Measurements from ENCODE around the gene TIPARP. TPM values are rescaled to one million over a fixed set of nuclear protein-coding genes. Genes with fewer than 3 reads are reported as not detected.

TIPARP gene
- total and polyA plus RNA-seq, 2 donors (not counting 1 experiment from before 2014, with no cell fraction given): 11.2 to 42.5 TPM

GRCh38 chr3:156632601-156633000 is 41.8 kb upstream of the TIPARP start:
- CTCF ChIA-PET: no interaction called here
- 83% methylated on average over 1 of the region's 4 CpGs for WGBS (ENCODE audit: insufficient coverage)
- no peaks in the 10 kb centered on the region for H3K9me3 Mint-ChIP-seq (ENCODE audit: insufficient read depth)

GRCh38 chr3:156633335-156633734 is 41.1 kb upstream of the TIPARP start:
- H3K4me2 ChIP-seq (replicated peaks; ENCODE audit: low read depth, low read length, poor library complexity, severe bottlenecking): no peak overlapping the region
- Mint-ChIP-seq H3K9me3 (ENCODE audit: insufficient read depth) (no peaks in the 10 kb centered on the region), H3K27ac (no peak overlapping the region), H3K27me3 (no peaks in the 10 kb centered on the region), H3K4me1 (no peaks in the 10 kb centered on the region), H3K4me3 (no peak overlapping the region)
- no peak overlapping the region for H3K27ac ChIP-seq (ENCODE audit: low read length in 2 of 2)
- no peak for DNase-seq
- no peak for TF ChIP-seq EZH2 (IDR thresholded peaks at IDR 0.05; ENCODE audit: borderline replicate concordance, insufficient read depth, low read depth, low read length, poor library complexity, severe bottlenecking)
- TF ChIP-seq CTCF (IDR thresholded peaks at IDR 0.05): no peak
- CTCF ChIA-PET: no interaction called here
- POLR2A ChIA-PET: no interaction called here
- 88% methylated on average over 2 of the region's 4 CpGs for WGBS (ENCODE audit: insufficient coverage)
- no peak for ATAC-seq (ENCODE audit: low read depth)
- H3K79me2 ChIP-seq (ENCODE audit: control insufficient read depth, insufficient read depth, low read length): no peaks in the 10 kb centered on the region
- no peaks in the 10 kb centered on the region for H4K20me1 ChIP-seq (ENCODE audit: control insufficient read depth, insufficient read depth, low read length, poor library complexity, severe bottlenecking)
- H3K4me3 ChIP-seq (ENCODE audit: control extremely low read depth in 1 of 5, extremely low read depth in 1 of 5, insufficient read depth in 1 of 5, low read depth in 2 of 5, low read length in 4 of 5): no peak overlapping the region
- H3K36me3 ChIP-seq (replicated peaks in 1 of 2; ENCODE audit: control extremely low read depth in 1 of 2, control insufficient read depth in 1 of 2, extremely low read depth in 1 of 2, insufficient read depth in 2 of 2, low read length in 1 of 2): no peaks in the 10 kb centered on the region
- no peaks in the 10 kb centered on the region for H3K9me3 ChIP-seq (ENCODE audit: control extremely low read depth in 1 of 3, control insufficient read depth in 2 of 3, insufficient read depth in 1 of 3, low read length in 2 of 3)
- no peak overlapping the region for H2AFZ ChIP-seq (ENCODE audit: insufficient read depth, low read depth, low read length, poor library complexity, severe bottlenecking)
- H3K27me3 ChIP-seq (replicated peaks in 1 of 4; ENCODE audit: control extremely low read depth in 1 of 4, control insufficient read depth in 3 of 4, insufficient read depth in 4 of 4, low read length in 3 of 4): peaks cover 0 to 3% (median 0%) of the 10 kb centered on the region in 4 experiments
- H3K4me1 ChIP-seq (ENCODE audit: control insufficient read depth in 2 of 2, insufficient read depth in 2 of 2, low read length in 2 of 2): no peaks in the 10 kb centered on the region
- intact Hi-C loops (cut with micrococcal nuclease): no loop called here
- H3K9ac ChIP-seq (ENCODE audit: low read length): no peak overlapping the region

More at GRCh38 chr3:156632601-156633000, 41.8 kb upstream of the TIPARP start:
- ATAC-seq (ENCODE audit: low read depth) (no peak), DNase-seq (no peak)
- Histone ChIP-seq H4K20me1 (ENCODE audit: control insufficient read depth, insufficient read depth, low read length, poor library complexity, severe bottlenecking) (no peaks in the 10 kb centered on the region), H3K9me3 (ENCODE audit: control extremely low read depth in 1 of 3, control insufficient read depth in 2 of 3, insufficient read depth in 1 of 3, low read length in 2 of 3) (no peaks in the 10 kb centered on the region), H3K36me3 (replicated peaks in 1 of 2; ENCODE audit: control extremely low read depth in 1 of 2, control insufficient read depth in 1 of 2, extremely low read depth in 1 of 2, insufficient read depth in 2 of 2, low read length in 1 of 2) (no peaks in the 10 kb centered on the region), H3K4me3 (ENCODE audit: control extremely low read depth in 1 of 5, extremely low read depth in 1 of 5, insufficient read depth in 1 of 5, low read depth in 2 of 5, low read length in 4 of 5) (no peak overlapping the region), H3K4me2 (replicated peaks; ENCODE audit: low read depth, low read length, poor library complexity, severe bottlenecking) (no peak overlapping the region), H3K79me2 (ENCODE audit: control insufficient read depth, insufficient read depth, low read length) (no peaks in the 10 kb centered on the region), H3K4me1 (ENCODE audit: control insufficient read depth in 2 of 2, insufficient read depth in 2 of 2, low read length in 2 of 2) (no peaks in the 10 kb centered on the region), H3K9ac (ENCODE audit: low read length) (no peak overlapping the region), H2AFZ (ENCODE audit: insufficient read depth, low read depth, low read length, poor library complexity, severe bottlenecking) (no peak overlapping the region), H3K27me3 (replicated peaks in 1 of 4; ENCODE audit: control extremely low read depth in 1 of 4, control insufficient read depth in 3 of 4, insufficient read depth in 4 of 4, low read length in 3 of 4) (peaks cover 0 to 3% (median 0%) of the 10 kb centered on the region in 4 experiments), H3K27ac (ENCODE audit: low read length in 2 of 2) (no peak overlapping the region)
- Mint-ChIP-seq H3K4me1 (no peaks in the 10 kb centered on the region), H3K4me3 (no peak overlapping the region), H3K27me3 (no peaks in the 10 kb centered on the region), H3K27ac (no peak overlapping the region)
- intact Hi-C loops (cut with micrococcal nuclease): no loop called here
- POLR2A ChIA-PET: no interaction called here
- no peak for TF ChIP-seq CTCF (IDR thresholded peaks at IDR 0.05)
- TF ChIP-seq EZH2 (IDR thresholded peaks at IDR 0.05; ENCODE audit: borderline replicate concordance, insufficient read depth, low read depth, low read length, poor library complexity, severe bottlenecking): no peak
